H4 (cell line): Measurements from ENCODE around the gene WDFY4. TPM values are rescaled to one million over a fixed set of nuclear protein-coding genes. Genes with fewer than 3 reads are reported as not detected.

Source experiments
- DNase-seq: peaks from one replicate; pipeline ENCODE4 v3.0.0-alpha.2; 2015; ENCODE audit warnings: low spot score
- total RNA-seq: library from RNA; depleted of rRNA; stranded (reverse); fragments of >200 nt; shearing (Covaris generic); gene quantifications from 2 replicates; pipeline ENCODE4 v1.2.3, GENCODE V29; 2014

WDFY4 gene
- total RNA-seq, 1 experiment from 2014 or later, result not detected

DNA sequence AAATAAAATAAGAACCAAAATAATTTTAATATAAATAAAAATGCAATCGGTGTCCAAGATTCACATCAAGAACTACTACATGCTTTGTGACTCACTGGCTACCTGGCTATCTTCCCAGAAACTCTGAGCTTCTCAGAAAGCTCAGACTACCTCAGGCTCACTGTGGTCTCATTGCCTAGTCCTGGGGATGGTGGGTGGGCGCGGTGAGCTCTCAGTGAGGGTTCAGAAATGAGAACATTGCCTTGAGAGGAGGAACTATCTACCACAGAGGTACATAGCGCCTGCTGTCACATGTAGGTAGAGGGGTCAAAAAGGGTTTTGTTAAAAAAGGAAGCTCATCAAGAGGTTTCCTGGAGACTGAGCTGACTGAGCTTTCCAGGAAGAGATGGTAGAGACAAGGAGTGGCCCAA, 108.0 kb downstream of the WDFY4 start:
- peak; percentile 38 for DNase-seq

GRCh38 chr10:48794074-48794473, 109.4 kb downstream of the WDFY4 start:
- no peak for DNase-seq

DNA sequence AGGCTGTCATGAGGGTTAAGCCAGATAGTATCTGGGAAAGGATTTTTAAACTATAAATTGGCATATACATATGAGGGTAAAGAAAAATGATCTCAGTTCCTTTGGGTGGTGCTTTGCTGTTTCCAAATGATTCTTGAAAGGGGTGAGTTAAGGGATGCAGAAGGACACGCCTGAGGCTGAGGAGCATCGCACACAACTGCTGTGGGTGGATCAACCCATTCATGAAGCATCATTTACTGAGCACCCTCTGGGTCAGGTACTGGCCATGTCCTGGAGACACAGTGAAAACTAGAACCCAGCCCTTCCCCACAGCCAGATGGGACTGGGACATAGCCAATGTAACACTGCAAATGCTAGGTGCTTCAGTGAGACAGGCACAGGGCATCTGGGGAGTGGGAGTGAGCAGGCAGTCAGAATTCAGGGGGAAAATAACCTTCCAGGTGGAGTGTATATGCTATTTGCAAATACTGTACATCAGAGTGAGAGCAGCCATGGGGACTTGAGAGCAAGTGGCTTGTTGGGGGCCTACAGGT, 112.1 kb downstream of the WDFY4 start:
- DNase-seq, result no peak

- DNase-seq, result no peak
These were observed 113.2 kb downstream of the WDFY4 start for GRCh38 chr10:48797830-48798229.

GRCh38 chr10:48798481-48799254, 114.0 kb downstream of the WDFY4 start:
- peak; percentile 12 for DNase-seq

DNA sequence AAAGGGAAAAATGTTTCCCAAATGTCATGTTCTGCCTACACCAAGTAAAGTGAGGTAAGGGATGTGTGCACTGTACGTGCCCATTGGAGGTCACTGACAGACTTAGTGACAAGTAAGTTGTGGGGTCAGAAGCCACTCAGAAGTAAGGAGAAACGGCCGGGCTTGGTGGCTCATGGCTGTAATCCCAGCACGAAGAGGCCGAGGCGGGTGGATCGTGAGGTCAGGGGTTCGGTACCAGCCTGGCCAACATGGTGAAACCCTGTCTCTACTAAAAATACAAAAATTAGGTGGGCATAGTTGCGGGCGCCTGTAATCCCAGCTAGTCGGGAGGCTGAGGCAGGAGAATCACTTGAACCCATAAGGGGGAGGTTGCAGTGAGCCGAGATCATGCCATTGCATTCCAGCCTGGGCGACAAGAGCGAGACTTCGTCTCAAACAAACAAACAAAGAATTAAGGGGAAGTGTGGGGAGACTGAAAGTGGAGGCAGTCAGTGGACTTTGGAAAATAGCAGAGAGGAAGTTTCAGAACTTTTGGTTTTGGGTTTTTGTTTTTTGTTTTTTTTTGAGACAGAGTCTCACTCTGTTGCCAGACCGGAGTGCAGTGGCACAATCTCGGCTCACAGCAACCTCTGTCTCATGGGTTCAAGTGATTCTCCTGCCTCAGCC, 114.8 kb downstream of the WDFY4 start:
- DNase-seq, result no peak

- DNase-seq, result no peak
These were observed 115.5 kb downstream of the WDFY4 start for GRCh38 chr10:48800007-48800675.

DNA sequence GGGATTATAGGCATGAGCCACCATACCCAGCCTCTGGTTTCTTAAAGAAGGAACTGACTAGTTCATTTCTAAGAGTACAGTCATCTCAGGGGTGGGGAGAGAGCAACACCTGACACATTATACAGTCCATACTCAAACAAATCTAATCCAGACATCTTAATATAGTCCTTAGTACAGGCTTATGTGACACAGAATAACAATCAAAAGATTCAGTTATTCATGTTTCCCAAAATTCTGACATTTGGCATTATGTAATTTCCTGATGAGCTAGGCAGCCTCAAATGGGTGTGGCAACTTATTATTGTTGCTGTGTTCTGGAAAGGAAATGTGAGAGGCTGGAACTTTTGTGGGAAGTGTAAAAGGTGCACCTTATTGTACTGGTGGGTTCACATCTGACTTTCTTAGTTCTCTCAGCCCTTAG, 116.3 kb downstream of the WDFY4 start:
- no peak for DNase-seq

GRCh38 chr10:48802611-48803071, 118.0 kb downstream of the WDFY4 start:
- no peak for DNase-seq

- no peak for DNase-seq
These were observed 119.3 kb downstream of the WDFY4 start for GRCh38 chr10:48803801-48804584.

- DNase-seq, result no peak
These were observed 120.1 kb downstream of the WDFY4 start for GRCh38 chr10:48804740-48805182.

DNA sequence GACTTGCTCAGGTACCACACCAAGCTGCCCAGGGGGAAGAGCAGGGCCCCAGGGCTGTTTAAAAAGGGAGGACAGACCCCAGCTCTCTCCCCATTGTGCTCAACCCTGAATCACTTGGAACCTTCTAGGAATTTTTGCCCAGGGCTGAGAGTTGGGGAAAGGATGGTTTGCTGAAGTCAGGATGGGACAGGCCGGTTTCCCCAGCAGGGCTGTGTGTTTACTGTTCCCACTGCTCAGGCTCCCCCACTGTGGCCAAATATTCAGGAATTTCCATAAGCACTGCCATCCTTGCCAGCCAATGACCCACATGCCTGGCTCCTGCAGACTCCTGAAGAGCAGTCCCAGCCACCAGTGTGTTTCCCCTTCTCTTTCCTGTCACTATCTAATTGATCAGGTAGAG, 120.7 kb downstream of the WDFY4 start:
- no peak for DNase-seq

- no peak for DNase-seq
These were observed 121.2 kb downstream of the WDFY4 start for GRCh38 chr10:48805848-48806247.

DNA sequence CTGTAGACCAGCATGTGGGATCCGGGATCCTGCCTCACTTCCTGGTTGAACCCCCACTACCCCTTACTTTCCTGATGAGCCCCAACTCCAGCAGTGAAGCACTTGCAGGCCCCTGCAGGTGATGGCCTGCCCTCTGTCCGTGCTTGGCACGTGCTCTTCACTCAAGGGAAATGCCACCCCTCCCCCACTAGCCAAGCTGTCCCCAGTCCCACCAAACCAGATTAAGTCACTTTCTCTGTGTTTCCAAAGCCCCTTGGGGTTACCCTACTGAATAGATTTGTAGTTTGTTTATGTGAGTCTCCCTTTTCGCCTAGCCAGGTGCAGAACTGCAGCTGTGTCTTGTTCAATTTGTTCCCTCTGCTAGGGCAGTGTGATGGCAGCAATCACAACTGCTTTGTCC, 121.7 kb downstream of the WDFY4 start:
- DNase-seq, result no peak

DNA sequence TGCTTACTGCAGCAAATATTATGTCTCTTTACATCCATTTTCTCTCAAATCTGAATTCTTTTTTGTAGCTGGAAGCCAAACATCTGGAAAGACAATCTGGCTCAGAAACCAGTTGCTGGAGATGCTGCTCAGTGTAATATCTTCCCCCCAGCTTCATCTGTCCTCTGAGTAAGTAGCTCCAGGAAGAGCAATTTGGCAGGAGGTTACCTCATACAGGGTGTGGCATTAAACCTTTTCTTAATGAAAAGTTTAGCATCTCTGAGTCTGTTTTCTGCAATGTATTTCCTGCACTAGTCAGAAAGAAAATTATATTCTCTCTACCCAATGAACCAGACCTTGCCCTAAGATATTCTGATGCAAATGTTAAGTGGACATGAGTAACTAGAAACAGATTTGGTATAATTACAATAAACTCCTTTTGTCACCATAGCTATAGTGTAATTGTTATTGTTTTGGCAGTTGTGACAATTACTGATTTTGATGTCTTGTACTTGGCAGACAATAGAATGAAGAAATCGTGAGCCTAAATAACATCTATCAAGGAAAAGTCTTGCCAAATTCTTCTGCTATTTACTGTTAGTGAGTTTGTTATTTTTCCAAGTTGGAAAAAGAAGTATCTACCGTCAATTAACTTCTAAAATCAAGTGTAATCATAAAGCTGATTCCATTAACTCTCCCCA, 123.3 kb downstream of the WDFY4 start:
- DNase-seq, result no peak

- no peak for DNase-seq
These were observed 124.6 kb downstream of the WDFY4 start for GRCh38 chr10:48809261-48809660.

GRCh38 chr10:48811461-48811860, 126.8 kb downstream of the WDFY4 start:
- DNase-seq, result no peak

- DNase-seq, result no peak
These were observed 127.2 kb downstream of the WDFY4 start for GRCh38 chr10:48811917-48812316.

DNA sequence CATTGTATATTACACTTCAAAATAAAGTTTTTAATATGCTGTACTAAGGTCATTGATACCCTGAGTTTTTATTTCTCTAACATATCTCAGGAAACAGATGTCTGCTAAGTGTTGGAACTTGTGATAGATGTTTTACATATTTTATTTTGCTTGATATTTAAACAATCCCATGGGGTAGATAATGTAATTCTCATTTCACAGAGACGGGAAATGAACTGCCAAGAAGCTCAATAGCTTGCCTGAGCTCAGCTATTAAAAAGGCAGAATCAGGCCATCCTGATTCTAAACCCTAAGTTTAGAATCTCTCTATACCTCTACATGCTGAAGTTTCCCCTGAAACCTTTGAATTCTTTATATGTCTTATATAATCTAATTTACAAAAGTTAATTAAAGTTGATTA, 128.6 kb downstream of the WDFY4 start:
- no peak for DNase-seq

- no peak for DNase-seq
These were observed 129.2 kb downstream of the WDFY4 start for GRCh38 chr10:48813825-48814224.

DNA sequence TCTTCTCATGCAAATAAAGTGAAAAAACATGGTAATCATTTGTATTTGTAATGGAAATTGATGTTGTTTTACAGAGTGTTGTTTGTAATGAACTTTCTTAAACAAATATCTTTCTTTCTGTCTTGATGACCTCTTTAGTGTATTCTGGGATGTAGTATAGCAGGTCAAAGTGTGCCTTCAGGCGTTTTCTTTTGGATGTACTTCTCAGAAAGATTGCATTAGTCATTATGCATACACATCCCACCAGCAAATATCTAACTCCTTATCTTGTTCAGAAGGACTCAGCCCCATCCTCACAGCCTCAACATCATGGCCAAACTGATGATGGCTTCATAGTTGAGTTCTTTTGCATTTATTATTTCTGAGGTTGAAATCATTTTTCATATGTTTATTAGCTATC, 130.3 kb downstream of the WDFY4 start:
- DNase-seq, result no peak
